Measurements from ENCODE around the gene CRBN.

The CRBN gene

DNA sequence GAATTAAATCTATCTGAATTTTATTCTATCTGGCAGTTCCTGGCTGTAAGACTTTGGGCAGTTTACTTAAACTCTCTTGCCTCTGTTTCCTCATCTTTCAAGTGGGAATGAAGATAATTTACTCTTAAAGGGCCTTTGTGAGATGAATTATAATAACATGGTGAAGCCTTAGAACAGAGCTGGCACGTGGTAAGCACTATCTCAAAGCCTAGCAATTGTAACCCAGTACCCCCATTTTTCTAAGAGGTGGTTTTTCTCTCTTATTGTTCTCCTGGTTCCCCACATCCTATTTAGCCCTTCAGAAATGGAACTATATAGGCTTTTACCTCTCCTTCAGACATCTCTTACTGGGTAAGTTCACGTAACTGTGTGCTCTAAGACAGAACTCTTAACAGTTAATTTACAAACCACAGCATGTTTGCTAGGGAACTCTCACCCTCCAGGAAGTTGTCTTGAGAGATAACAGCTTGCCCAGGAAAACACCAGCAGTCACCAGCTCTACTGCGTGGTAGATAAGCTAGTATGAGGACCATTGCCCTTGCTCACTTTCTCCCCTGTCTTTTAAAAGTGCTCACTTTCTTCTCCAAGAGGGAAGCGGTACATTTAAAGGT is 12.3 kb upstream of the CRBN start:
- in situ Hi-C loops (cut with HindIII; ENCODE audit: low pct_unique_long_range_greater_than_20kb, low sequenced_read_pairs): no loop called here
- no peak for TF ChIP-seq JUND (IDR thresholded peaks at IDR 0.05; ENCODE audit: low read depth)
- no peak for DNase-seq (ENCODE audit: low read depth in 1 of 2, low spot score in 1 of 2)

GRCh38 chr3:3189961-3190360 is 10.5 kb upstream of the CRBN start:
- TF ChIP-seq JUND (IDR thresholded peaks at IDR 0.05; ENCODE audit: low read depth): no peak
- in situ Hi-C loops (cut with HindIII; ENCODE audit: low pct_unique_long_range_greater_than_20kb, low sequenced_read_pairs): no loop called here
- no peak for DNase-seq (ENCODE audit: low read depth in 1 of 2, low spot score in 1 of 2)

GRCh38 chr3:3189102-3189727 is 9.7 kb upstream of the CRBN start:
- TF ChIP-seq JUND (IDR thresholded peaks at IDR 0.05; ENCODE audit: low read depth): no peak
- no peak for DNase-seq (ENCODE audit: low read depth in 1 of 2, low spot score in 1 of 2)
- in situ Hi-C loops (cut with HindIII; ENCODE audit: low pct_unique_long_range_greater_than_20kb, low sequenced_read_pairs): no loop called here

GRCh38 chr3:3184876-3185275 is 5.4 kb upstream of the CRBN start:
- DNase-seq (ENCODE audit: low read depth in 1 of 2, low spot score in 1 of 2): no peak
- in situ Hi-C loops (cut with HindIII; ENCODE audit: low pct_unique_long_range_greater_than_20kb, low sequenced_read_pairs): no loop called here
- TF ChIP-seq JUND (IDR thresholded peaks at IDR 0.05; ENCODE audit: low read depth): no peak

DNA sequence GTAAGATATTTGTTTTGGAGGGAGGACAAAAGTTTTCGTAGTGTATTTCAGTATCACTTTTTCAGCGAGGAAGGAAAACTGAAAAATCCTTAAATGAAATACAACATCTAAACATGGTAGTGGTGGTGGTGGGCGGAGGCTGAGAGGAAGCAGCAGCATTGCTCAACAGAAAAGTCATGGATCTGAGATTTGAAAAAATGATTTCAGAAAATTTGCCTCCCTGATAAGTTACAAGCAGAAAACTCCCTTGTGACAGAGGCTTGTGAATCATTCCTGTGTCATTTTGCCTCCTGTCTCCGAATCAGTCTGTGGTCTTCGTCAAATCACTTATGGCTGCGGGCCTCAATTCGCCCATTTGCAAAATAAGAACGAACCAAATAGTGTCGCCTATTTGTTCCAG is 965 bp upstream of the CRBN start:
- DNase-seq (ENCODE audit: low read depth in 1 of 2, low spot score in 1 of 2): no peak
- in situ Hi-C loops (cut with HindIII; ENCODE audit: low pct_unique_long_range_greater_than_20kb, low sequenced_read_pairs): no loop called here
- TF ChIP-seq JUND (IDR thresholded peaks at IDR 0.05; ENCODE audit: low read depth): no peak

DNA sequence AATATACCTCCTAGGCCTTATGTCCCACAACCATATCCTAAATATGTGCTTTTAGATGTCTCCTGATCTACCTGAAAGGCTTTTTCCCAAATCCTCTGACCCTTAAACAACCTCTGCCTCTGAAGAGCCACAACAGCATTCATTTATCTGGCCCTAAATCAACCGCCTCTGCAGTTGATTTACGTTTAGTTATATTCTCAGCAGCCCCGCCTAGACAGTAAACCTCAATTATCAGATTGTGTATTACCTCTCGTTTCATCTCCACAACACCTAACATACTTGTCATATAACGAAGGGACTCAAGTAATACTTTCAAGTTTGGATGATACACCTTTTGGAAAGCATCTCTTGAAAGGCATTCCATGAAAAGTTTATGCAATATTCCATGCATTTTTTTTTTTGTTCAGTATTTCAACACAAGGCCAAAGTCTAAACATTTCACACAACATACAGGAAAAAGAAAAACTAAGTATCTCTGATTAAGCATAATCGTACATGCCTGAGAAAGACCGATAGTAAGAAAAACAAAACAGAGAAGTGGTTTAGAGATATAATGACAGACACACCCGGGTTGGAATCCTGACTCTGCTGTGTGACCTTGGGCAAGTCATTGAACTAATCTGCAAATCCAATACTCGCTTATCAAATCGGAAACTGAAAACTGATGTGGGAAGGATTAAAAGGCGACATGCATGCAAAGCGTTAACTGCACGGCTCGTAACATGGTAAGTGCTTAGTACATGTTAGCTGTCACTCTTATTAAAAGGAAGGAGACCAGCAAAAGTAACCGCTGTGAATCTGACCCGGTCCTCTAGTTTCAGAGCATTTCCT is 778 bp downstream of the CRBN start:
- DNase-seq (ENCODE audit: low read depth in 1 of 2, low spot score in 1 of 2): no peak
- in situ Hi-C loops (cut with HindIII; ENCODE audit: low pct_unique_long_range_greater_than_20kb, low sequenced_read_pairs): no loop called here
- no peak for TF ChIP-seq JUND (IDR thresholded peaks at IDR 0.05; ENCODE audit: low read depth)

- TF ChIP-seq JUND (IDR thresholded peaks at IDR 0.05; ENCODE audit: low read depth): no peak
- in situ Hi-C loops (cut with HindIII; ENCODE audit: low pct_unique_long_range_greater_than_20kb, low sequenced_read_pairs): no loop called here
These were observed 1.5 kb downstream of the CRBN start for GRCh38 chr3:3177861-3178497.

GRCh38 chr3:3172627-3173026 is 6.9 kb downstream of the CRBN start:
- in situ Hi-C loops (cut with HindIII; ENCODE audit: low pct_unique_long_range_greater_than_20kb, low sequenced_read_pairs): no loop called here
- DNase-seq (ENCODE audit: low read depth in 1 of 2, low spot score in 1 of 2): no peak
- TF ChIP-seq JUND (IDR thresholded peaks at IDR 0.05; ENCODE audit: low read depth): no peak

More at GRCh38 chr3:3177861-3178497, 1.5 kb downstream of the CRBN start:
- no peak for DNase-seq (ENCODE audit: low read depth in 1 of 2, low spot score in 1 of 2)

GRCh38 chr3:3170998-3171397 is 8.5 kb downstream of the CRBN start:
- DNase-seq (ENCODE audit: low read depth in 1 of 2, low spot score in 1 of 2): peak in 1 of 2 experiments; percentile 57
- in situ Hi-C loops (cut with HindIII; ENCODE audit: low pct_unique_long_range_greater_than_20kb, low sequenced_read_pairs): no loop called here
- no peak for TF ChIP-seq JUND (IDR thresholded peaks at IDR 0.05; ENCODE audit: low read depth)

GRCh38 chr3:3165650-3166049 is 13.8 kb downstream of the CRBN start:
- in situ Hi-C loops (cut with HindIII; ENCODE audit: low pct_unique_long_range_greater_than_20kb, low sequenced_read_pairs): no loop called here
- no peak for TF ChIP-seq JUND (IDR thresholded peaks at IDR 0.05; ENCODE audit: low read depth)

GRCh38 chr3:3165241-3165640 is 14.2 kb downstream of the CRBN start:
- no peak for DNase-seq (ENCODE audit: low read depth in 1 of 2, low spot score in 1 of 2)
- no peak for TF ChIP-seq JUND (IDR thresholded peaks at IDR 0.05; ENCODE audit: low read depth)
- in situ Hi-C loops (cut with HindIII; ENCODE audit: low pct_unique_long_range_greater_than_20kb, low sequenced_read_pairs): no loop called here

More at GRCh38 chr3:3165650-3166049, 13.8 kb downstream of the CRBN start:
- DNase-seq (ENCODE audit: low read depth in 1 of 2, low spot score in 1 of 2): no peak

GRCh38 chr3:3160826-3161225 is 18.7 kb downstream of the CRBN start:
- in situ Hi-C loops (cut with HindIII; ENCODE audit: low pct_unique_long_range_greater_than_20kb, low sequenced_read_pairs): no loop called here

DNA sequence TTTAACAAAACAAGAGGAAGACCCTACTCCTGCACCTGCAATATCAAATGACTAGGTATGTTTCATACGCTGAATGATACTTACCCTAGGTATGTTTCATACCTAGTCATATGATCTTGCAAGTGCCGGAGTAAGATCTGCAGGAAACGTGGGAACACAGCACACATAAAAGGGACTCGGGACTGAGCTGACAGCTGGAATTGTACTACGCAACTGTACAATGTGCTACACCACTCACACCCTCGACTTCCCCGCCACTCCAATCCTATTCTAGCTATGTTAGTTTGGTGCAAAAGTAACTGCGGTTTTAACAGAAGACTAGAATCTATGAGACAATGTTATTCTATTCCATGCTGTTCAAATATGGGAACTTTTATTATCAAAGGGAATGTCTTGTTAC is 22.0 kb downstream of the CRBN start:
- TF ChIP-seq JUND (IDR thresholded peaks at IDR 0.05; ENCODE audit: low read depth): no peak
- no peak for DNase-seq (ENCODE audit: low read depth in 1 of 2, low spot score in 1 of 2)
- in situ Hi-C loops (cut with HindIII; ENCODE audit: low pct_unique_long_range_greater_than_20kb, low sequenced_read_pairs): no loop called here

More at GRCh38 chr3:3160826-3161225, 18.7 kb downstream of the CRBN start:
- no peak for DNase-seq (ENCODE audit: low read depth in 1 of 2, low spot score in 1 of 2)
- no peak for TF ChIP-seq JUND (IDR thresholded peaks at IDR 0.05; ENCODE audit: low read depth)

All from T47D (cell line).